GM12891 (cell line): ENCODE measurements around the gene FAT3.

ENCODE experiments used
- POLR2A ChIP-seq: IDR thresholded peaks from 2 replicates; pipeline ENCODE4 v1.6.1; 2011; ENCODE audit warnings: low read depth, low read length, control low read depth
- POLR2AphosphoS5 ChIP-seq: IDR thresholded peaks from 2 replicates; pipeline ENCODE4 v1.6.1; 2011; ENCODE audit warnings: low read depth, low read length, control low read depth
- TAF1 ChIP-seq: IDR thresholded peaks from 2 replicates; pipeline ENCODE4 v1.6.1; 2011; ENCODE audit warnings: low read depth, low read length, control low read depth

DNA sequence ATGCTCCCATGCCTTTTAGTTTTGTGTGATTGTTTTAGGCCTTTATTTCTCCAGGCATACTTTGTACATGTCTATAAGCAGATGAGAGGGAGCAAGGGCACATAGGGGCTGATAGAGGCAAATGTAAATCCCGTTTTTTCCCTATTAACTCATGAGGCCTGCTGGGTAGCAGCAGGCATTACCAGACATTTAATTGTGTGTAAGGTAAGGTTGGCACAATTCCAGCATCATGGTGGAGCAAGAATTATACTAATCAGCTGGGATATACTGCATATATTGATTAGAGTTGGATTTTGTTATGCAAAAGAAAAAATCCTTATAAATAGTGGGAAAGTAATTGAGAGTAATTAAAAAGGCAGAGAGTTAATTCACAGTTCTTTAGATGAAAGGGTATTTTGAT is 12.2 kb downstream of the FAT3 start:
- TF ChIP-seq TAF1 (no peak), POLR2AphosphoS5 (no peak), POLR2A (no peak)
